ENCODE results near the gene RNU4-1.
"Not testable (repeated sequence)": the region's sequence is repeated elsewhere in the genome, so short reads cannot be mapped to it uniquely, and the experiment has no call there.

RNU4-1 gene

GRCh38 chr12:120292661-120293531 lies at the start of gene RNU4-1:
TSS of gene RNU4-1 (minus strand) at chr12:120293237.
- DNase-seq (ENCODE audit: low read depth in 1 of 2, low spot score in 1 of 2) = peak; percentile 24 to 61

GRCh38 chr12:120342175-120343038 lies 49.4 kb upstream of the RNU4-1 start:
- DNase-seq (ENCODE audit: low read depth in 1 of 2, low spot score in 1 of 2) = no peak

GRCh38 chr12:120339256-120339655 lies 46.2 kb upstream of the RNU4-1 start:
- DNase-seq (ENCODE audit: low read depth in 1 of 2, low spot score in 1 of 2) = no peak

DNA sequence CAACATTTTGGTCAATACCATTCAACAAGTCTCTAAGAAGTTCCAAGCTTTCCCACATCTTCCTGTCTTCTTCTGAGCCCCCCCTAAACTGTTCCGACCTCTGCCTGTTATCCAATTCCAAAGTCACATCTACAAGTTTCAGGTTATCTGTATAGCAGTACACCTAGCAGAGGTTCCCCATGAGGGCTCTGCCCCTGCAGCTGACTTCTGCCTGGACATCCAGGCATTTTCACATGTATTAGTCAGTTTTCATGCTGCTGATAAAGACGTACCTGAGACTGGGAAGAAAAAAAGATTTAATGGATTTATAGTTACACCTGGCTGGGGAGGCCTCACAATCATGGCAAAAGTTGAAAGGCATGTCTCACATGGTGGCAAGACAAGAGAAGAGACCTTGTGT lies 44.7 kb upstream of the RNU4-1 start:
- DNase-seq (ENCODE audit: low read depth in 1 of 2, low spot score in 1 of 2) = no peak

GRCh38 chr12:120336392-120336791 lies 43.4 kb upstream of the RNU4-1 start:
- DNase-seq (ENCODE audit: low read depth in 1 of 2, low spot score in 1 of 2) = not testable (repeated sequence)

DNA sequence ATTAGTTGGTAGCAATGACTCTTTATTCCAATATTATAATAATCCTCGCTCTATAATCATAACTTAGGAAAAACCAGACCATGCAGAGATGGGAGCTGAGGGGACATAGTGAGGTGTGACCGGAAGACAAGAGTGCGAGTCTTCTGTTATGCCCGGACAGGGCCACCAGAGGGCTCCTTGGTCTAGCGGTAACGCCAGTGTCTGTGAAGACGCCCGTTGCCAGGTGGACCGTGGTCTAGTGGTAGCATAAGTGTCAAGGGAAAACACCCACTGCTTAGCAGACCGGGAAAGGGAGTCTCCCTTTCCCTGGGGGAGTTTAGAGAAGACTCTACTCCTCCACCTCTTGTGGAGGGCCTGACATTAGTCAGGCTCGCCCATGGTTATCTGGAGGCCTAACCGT lies 42.4 kb upstream of the RNU4-1 start:
- DNase-seq (ENCODE audit: low read depth in 1 of 2, low spot score in 1 of 2) = not testable (repeated sequence)

- DNase-seq (ENCODE audit: low read depth in 1 of 2, low spot score in 1 of 2) = no peak
Observed at GRCh38 chr12:120332523-120332922, 39.5 kb upstream of the RNU4-1 start.

- DNase-seq (ENCODE audit: low read depth in 1 of 2, low spot score in 1 of 2) = no peak
Observed at GRCh38 chr12:120332041-120332440, 39.0 kb upstream of the RNU4-1 start.

GRCh38 chr12:120331390-120331789 lies 38.4 kb upstream of the RNU4-1 start:
- no peak for DNase-seq (ENCODE audit: low read depth in 1 of 2, low spot score in 1 of 2)

- no peak for DNase-seq (ENCODE audit: low read depth in 1 of 2, low spot score in 1 of 2)
Observed at GRCh38 chr12:120328228-120328627, 35.2 kb upstream of the RNU4-1 start.

- DNase-seq (ENCODE audit: low read depth in 1 of 2, low spot score in 1 of 2) = no peak
Observed at GRCh38 chr12:120327593-120327992, 34.6 kb upstream of the RNU4-1 start, which contains the start of gene PLA2G1B. TSS of gene PLA2G1B (minus strand) at chr12:120327779. CDS start at chr12:120327753, 26 bp downstream.

DNA sequence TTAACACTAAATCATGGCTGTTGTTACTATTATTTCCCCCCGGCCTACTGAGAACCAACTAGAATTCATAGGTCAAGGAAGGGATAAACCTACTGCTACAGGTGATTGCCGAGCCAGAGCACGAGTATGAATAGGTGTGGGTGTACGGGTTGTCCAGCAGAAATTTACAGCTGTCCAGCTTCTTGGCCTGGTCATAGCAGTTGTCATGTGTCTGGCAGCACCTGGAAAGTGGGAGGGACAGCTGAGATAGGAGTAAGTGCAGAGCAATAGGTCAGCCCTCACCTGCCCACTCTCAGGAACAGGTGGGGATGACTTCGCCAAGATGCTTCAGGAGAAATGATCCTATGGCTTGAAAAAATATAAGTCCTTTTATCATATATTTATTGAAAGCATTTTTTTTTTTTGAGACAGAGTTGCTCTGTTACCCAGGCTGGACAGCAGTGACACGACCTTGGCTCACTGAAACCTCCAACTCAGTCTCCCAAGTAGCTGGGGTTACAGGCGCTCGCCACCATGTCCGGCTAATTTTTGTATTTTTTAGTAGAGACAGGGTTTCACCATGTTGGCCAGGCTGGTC lies 31.9 kb upstream of the RNU4-1 start:
- DNase-seq (ENCODE audit: low read depth in 1 of 2, low spot score in 1 of 2) = no peak

DNA sequence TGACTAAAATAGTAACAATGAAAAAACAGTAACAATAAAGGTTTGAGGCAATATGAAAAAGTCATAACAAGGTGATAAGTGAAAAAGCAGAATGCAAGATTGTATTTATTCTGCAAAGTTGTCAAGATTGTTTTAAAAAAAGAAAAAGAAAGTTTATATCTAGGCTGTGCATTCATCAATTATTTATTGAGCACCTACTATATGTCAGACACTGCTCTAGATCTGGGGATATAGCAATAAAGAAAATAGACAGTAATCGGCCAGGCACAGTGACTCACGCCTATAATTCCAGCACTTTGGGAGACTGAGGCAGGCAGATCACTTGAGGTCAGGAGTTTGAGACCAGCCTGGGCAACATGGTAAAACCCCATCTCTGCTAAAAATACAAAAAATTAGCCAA lies 30.7 kb upstream of the RNU4-1 start:
- DNase-seq (ENCODE audit: low read depth in 1 of 2, low spot score in 1 of 2) = no peak

GRCh38 chr12:120321382-120322202 lies 28.6 kb upstream of the RNU4-1 start:
- no peak for DNase-seq (ENCODE audit: low read depth in 1 of 2, low spot score in 1 of 2)

GRCh38 chr12:120317224-120318105 lies 24.4 kb upstream of the RNU4-1 start:
- peak; percentile 99 to 100 for DNase-seq (ENCODE audit: low read depth in 1 of 2, low spot score in 1 of 2)

GRCh38 chr12:120316798-120317223 lies 23.8 kb upstream of the RNU4-1 start:
- no peak for DNase-seq (ENCODE audit: low read depth in 1 of 2, low spot score in 1 of 2)

DNA sequence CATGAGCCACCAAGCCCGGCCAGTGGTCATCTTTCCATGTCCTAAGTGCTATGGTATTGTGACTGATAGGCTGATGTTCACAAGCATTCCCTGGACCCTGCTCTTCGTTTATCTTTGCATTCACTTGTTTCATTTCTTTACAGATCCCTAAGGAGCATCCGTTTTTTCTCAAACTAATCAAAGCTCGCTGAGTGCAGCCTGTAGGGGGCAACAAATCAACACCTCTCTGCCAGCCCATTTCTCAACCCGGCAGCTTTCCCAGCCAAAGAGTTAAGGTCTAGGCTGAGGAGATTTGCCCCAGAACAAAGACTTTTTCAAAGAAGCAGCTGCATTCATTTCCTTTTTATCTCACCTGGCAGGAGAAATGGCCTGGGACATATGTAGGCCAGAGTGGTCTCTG lies 21.2 kb upstream of the RNU4-1 start:
- no peak for DNase-seq (ENCODE audit: low read depth in 1 of 2, low spot score in 1 of 2)

GRCh38 chr12:120301962-120302815 lies 9.2 kb upstream of the RNU4-1 start, which contains the start of gene SIRT4:
TSS of gene SIRT4 (plus strand) at chr12:120302321. CDS start at chr12:120303562, 1,241 bp downstream.
- peak; percentile 68 to 76 for DNase-seq (ENCODE audit: low read depth in 1 of 2, low spot score in 1 of 2)

- DNase-seq (ENCODE audit: low read depth in 1 of 2, low spot score in 1 of 2) = no peak
Observed at GRCh38 chr12:120292411-120292660, 701 bp downstream of the RNU4-1 start.

Measured in activated T-helper 1 cell treated with anti-CD3 and anti-CD28 coated beads, Interleukin-2, amount 50 U/mL, for 16 hours (primary cell).